ENCODE results near the gene CIZ1. TPM values are rescaled to one million over a fixed set of nuclear protein-coding genes. Genes with fewer than 3 reads are reported as not detected.

Gene CIZ1
- total RNA-seq, 4 donors from 2014 or later = 46.0 to 103 (median 59.9) TPM

DNA sequence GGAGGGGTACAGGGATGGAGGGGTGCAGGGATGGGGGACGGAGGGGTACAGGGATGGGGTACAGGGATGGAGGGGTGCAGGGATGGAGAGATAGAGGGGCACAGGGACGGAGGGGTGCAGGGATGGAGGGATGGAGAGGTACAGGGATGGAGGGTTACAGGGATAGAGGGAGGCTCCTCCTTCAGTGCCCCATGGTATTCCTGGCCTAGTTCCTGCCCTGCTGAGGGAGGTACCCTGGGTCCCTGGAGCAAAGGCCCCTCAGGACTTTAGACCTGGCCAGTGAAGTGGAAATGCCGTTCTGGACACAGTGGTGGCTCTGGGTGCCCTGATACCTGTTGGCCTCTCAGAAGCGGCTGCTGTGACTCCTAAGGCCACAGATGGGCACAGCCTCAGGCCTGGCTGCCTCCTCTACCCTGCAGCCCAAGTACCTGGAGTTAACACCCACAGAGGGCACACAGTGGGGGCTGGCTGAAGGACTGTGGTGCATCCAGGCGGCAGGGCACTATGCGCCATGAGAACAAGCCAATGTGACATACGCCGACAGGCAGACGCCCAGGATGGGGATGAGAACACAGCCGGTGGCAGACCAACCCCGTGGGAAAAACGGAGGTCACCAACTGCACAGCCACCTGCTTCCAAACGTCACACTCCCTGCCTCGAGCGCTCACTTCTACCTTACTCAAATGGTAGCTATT, 72.3 kb downstream of the CIZ1 start:
- no peak for TF ChIP-seq CTCF (IDR thresholded peaks at IDR 0.05; ENCODE audit: low read depth)

DNA sequence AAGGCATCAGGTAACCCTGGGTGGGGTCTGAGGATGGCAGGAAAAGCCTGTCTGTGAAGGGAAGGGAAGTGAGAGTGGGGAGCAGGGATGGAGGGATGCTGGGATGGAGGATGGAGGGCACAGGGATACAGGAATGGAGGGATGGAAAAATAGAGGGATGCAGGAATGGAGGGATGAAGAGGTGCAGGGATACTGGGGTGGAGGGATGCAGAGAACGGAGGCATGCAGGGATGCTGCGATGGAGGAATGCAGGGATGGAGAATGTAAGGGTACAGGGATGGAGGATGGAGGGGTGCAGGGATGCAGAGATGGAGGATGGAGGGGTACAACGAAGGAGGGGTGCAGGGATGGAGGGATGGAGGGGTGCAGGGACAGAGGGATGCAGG, 72.9 kb downstream of the CIZ1 start:
- TF ChIP-seq CTCF (IDR thresholded peaks at IDR 0.05; ENCODE audit: low read depth) = no peak

- TF ChIP-seq CTCF (IDR thresholded peaks at IDR 0.05; ENCODE audit: low read depth) = no peak
Observed at GRCh38 chr9:128117613-128118471, 73.5 kb downstream of the CIZ1 start.

DNA sequence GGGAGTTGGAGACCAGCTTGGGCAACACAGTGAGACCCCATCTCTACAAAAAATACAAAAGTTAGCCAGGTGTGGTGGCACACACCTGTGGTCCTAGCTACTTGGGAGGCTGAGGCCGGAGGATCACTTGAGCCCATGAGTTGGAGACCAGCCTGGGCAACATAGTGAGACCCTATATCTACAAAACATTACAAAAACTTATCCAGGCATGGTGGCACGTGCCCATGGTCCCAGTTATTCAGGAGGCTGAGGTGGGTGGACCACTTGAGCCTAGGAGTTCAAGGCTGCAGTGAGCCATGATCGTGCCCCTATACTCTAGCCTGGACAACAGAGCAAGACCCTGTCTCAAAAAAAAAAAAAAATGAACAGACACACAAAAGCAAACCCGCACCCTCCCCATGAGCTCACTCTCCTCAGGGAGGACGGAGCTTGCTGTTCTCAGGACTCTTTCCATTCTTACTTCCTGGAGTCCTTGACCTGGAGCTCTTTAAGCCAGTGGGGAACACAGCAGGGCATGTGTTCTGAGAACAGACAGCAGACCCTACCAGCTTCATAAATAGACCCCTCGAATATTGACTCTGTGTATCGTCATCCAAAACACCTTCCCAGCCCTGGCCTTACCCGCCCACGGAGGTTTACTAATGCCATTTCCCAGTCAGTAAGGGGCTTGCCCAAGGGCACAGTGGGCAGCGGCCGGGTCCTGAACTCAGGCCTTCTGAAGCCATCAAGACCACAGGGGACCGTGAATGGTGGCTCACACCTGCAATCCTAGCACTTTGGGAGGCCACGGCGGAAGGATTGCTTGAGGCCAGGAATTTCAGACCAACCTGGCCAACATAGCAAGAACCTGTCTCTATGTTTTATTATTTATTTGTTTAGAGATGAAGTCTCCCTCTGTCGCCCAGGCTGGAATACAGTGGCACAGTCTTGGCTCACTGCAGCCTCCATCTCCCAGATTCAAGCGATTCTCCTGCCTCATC, 75.0 kb downstream of the CIZ1 start:
- TF ChIP-seq CTCF (IDR thresholded peaks at IDR 0.05; ENCODE audit: low read depth) = no peak

Other genes with a start within 250 kb of the CIZ1 start
- gene EEIG1, start 210.6 kb downstream of the CIZ1 start, total RNA-seq = 10 to 100 TPM in 1 of 4 donors, 1 to 10 TPM in 3; 4.8 to 21.2 (median 8.1) TPM
- gene NAIF1, start 124.3 kb downstream of the CIZ1 start, total RNA-seq = 1 to 10 TPM; 3.6 to 9.5 (median 8.9) TPM
- 10 to 100 TPM; 13.4 to 60.1 (median 19.5) TPM for gene SLC25A25, start 123.3 kb downstream of the CIZ1 start, total RNA-seq
- 10 to 100 TPM; 24.5 to 40.3 (median 25.8) TPM for gene PTGES2, start 63.8 kb downstream of the CIZ1 start, total RNA-seq
- gene LCN2, start 42.1 kb downstream of the CIZ1 start, total RNA-seq = 1 to 10 TPM in 1 of 4 donors, not detected in 3; 1.6 TPM
- 100 to 1,000 TPM in 3 of 4 donors, 10 to 100 TPM in 1; 57.7 to 307 (median 228) TPM for gene BBLN, start 31.3 kb downstream of the CIZ1 start, total RNA-seq
- gene DNM1, start 11.8 kb upstream of the CIZ1 start, total RNA-seq = 10 to 100 TPM; 22.8 to 53.5 (median 44.5) TPM
- 100 to 1,000 TPM in 2 of 4 donors, 10 to 100 TPM in 2; 70.0 to 123 (median 86.2) TPM for gene GOLGA2, start 84.4 kb upstream of the CIZ1 start, total RNA-seq
- 10 to 100 TPM; 25.6 to 28.6 (median 26.9) TPM for gene SWI5, start 84.7 kb upstream of the CIZ1 start, total RNA-seq
- 10 to 100 TPM in 1 of 4 donors, 1 to 10 TPM in 3; 7.2 to 10.5 (median 8.7) TPM for gene TRUB2, start 130.9 kb upstream of the CIZ1 start, total RNA-seq
- gene COQ4, start 131.3 kb upstream of the CIZ1 start, total RNA-seq = 10 to 100 TPM; 20.1 to 51.1 (median 23.2) TPM
- gene SLC27A4, start 149.0 kb upstream of the CIZ1 start, total RNA-seq = 10 to 100 TPM; 10.1 to 17.3 (median 12.3) TPM
- 10 to 100 TPM; 17.8 to 20.9 (median 19.7) TPM for gene URM1, start 179.8 kb upstream of the CIZ1 start, total RNA-seq
- 10 to 100 TPM in 3 of 4 donors, 1 to 10 TPM in 1; 8.3 to 34.7 (median 31.4) TPM for gene CERCAM, start 229.3 kb upstream of the CIZ1 start, total RNA-seq